H9 (cell line): ENCODE data around the gene FAT2. TPM values are rescaled to one million over a fixed set of nuclear protein-coding genes. Genes with fewer than 3 reads are reported as not detected.

Experiments
- DNase-seq: peaks from one replicate; pipeline ENCODE4 v3.0.0-alpha.2; 2017
- H2AFZ ChIP-seq: one replicate; pipeline ENCODE4 v1.6.1; 2013; ENCODE audit warnings: mild to moderate bottlenecking, low read length, control low read depth, moderate library complexity
- H2AK5ac ChIP-seq: 2 replicates; pipeline ENCODE4 v1.6.1; 2013; ENCODE audit warnings: low read length, control low read depth, mixed read lengths; ENCODE audit not compliant: insufficient read length
- H2BK120ac ChIP-seq: one replicate; pipeline ENCODE4 v1.6.1; 2013; ENCODE audit warnings: low read depth, mild to moderate bottlenecking, low read length, control low read depth, inconsistent platforms; ENCODE audit not compliant: poor library complexity, severe bottlenecking
- H2BK12ac ChIP-seq: 2 replicates; pipeline ENCODE4 v1.6.1; 2013; ENCODE audit warnings: low read length, control low read depth, mixed read lengths, low read depth; ENCODE audit not compliant: insufficient read length
- H2BK15ac ChIP-seq: 2 replicates; pipeline ENCODE4 v1.6.1; 2013; ENCODE audit warnings: low read depth, low read length, control low read depth
- H2BK20ac ChIP-seq: one replicate; pipeline ENCODE4 v1.6.1; 2013; ENCODE audit warnings: low read depth, mild to moderate bottlenecking, low read length, control low read depth, inconsistent platforms; ENCODE audit not compliant: poor library complexity, severe bottlenecking
- H2BK5ac ChIP-seq: 2 replicates; pipeline ENCODE4 v1.6.1; 2013; ENCODE audit warnings: low read length, control low read depth, mixed read lengths; ENCODE audit not compliant: insufficient read length
- H3K14ac ChIP-seq: 2 replicates; pipeline ENCODE4 v1.6.1; 2013; ENCODE audit warnings: low read length, control low read depth; ENCODE audit not compliant: insufficient read depth
- H3K18ac ChIP-seq: 2 replicates; pipeline ENCODE4 v1.6.1; 2013; ENCODE audit warnings: low read depth, mild to moderate bottlenecking, mixed read lengths, low read length, control low read depth; ENCODE audit not compliant: insufficient read length
- H3K23ac ChIP-seq: 2 replicates; pipeline ENCODE4 v1.6.1; 2013; ENCODE audit warnings: low read length, control low read depth, mixed read lengths, low read depth; ENCODE audit not compliant: insufficient read length
- H3K23me2 ChIP-seq: 2 replicates; pipeline ENCODE4 v1.6.1; 2013; ENCODE audit warnings: low read depth, mild to moderate bottlenecking, mixed read lengths, low read length, control low read depth; ENCODE audit not compliant: insufficient read length, poor library complexity, severe bottlenecking
- H3K27ac ChIP-seq: 2 replicates; pipeline ENCODE4 v1.5.1; 2013; ENCODE audit warnings: low read length, control low read depth, mixed read lengths, low read depth; ENCODE audit not compliant: insufficient read length
- H3K27me3 ChIP-seq: 2 replicates; pipeline ENCODE4 v1.6.1; 2013; ENCODE audit warnings: low read length, control low read depth, inconsistent platforms; ENCODE audit not compliant: insufficient read depth
- H3K4ac ChIP-seq: 2 replicates; pipeline ENCODE4 v1.6.1; 2013; ENCODE audit warnings: low read depth, mild to moderate bottlenecking, control low read depth, inconsistent platforms, low read length, moderate library complexity
- H3K4me1 ChIP-seq: 2 replicates; pipeline ENCODE4 v1.6.1; 2013; ENCODE audit warnings: low read length, control low read depth, inconsistent platforms; ENCODE audit not compliant: insufficient read depth
- H3K4me2 ChIP-seq: 2 replicates; pipeline ENCODE4 v1.6.1; 2013; ENCODE audit warnings: low read length, control low read depth, mixed read lengths; ENCODE audit not compliant: insufficient read length, insufficient read depth
- H3K56ac ChIP-seq: 2 replicates; pipeline ENCODE4 v1.6.1; 2013; ENCODE audit warnings: low read depth, mild to moderate bottlenecking, mixed read lengths, low read length, control low read depth; ENCODE audit not compliant: insufficient read length
- H3K79me1 ChIP-seq: 2 replicates; pipeline ENCODE4 v1.6.1; 2013; ENCODE audit warnings: low read depth, mild to moderate bottlenecking, moderate library complexity, low read length, control low read depth, inconsistent platforms; ENCODE audit not compliant: insufficient read depth, poor library complexity, severe bottlenecking
- H3K79me2 ChIP-seq: 2 replicates; pipeline ENCODE4 v1.6.1; 2013; ENCODE audit warnings: low read length, control low read depth, inconsistent platforms; ENCODE audit not compliant: insufficient read depth
- H3K9ac ChIP-seq: 2 replicates; pipeline ENCODE4 v1.6.1; 2013; ENCODE audit warnings: low read length, control low read depth, mixed read lengths; ENCODE audit not compliant: insufficient read length; ENCODE audit errors: extremely low read depth
- H3K9me3 ChIP-seq: one replicate; pipeline ENCODE4 v1.6.1; 2013; ENCODE audit warnings: low read depth, low read length, inconsistent platforms; ENCODE audit not compliant: control insufficient read depth
- H3T11ph ChIP-seq: one replicate; pipeline ENCODE4 v1.6.1; 2013; ENCODE audit warnings: mild to moderate bottlenecking, low read length, control low read depth, inconsistent platforms
- H4K20me1 ChIP-seq: one replicate; pipeline ENCODE4 v1.6.1; 2013; ENCODE audit not compliant: control insufficient read depth, insufficient read length, insufficient read depth
- H4K5ac ChIP-seq: 2 replicates; pipeline ENCODE4 v1.6.1; 2013; ENCODE audit warnings: low read depth, mild to moderate bottlenecking, mixed read lengths, low read length, control low read depth; ENCODE audit not compliant: insufficient read length
- H4K8ac ChIP-seq: replicated peaks from 2 replicates; pipeline ENCODE4 v1.6.1; 2013; ENCODE audit warnings: low read length, control low read depth, mixed read lengths, low read depth; ENCODE audit not compliant: insufficient read length
- H4K91ac ChIP-seq: 2 replicates; pipeline ENCODE4 v1.6.1; 2013; ENCODE audit warnings: low read depth, mild to moderate bottlenecking, moderate library complexity, mixed read lengths, low read length, control low read depth; ENCODE audit not compliant: insufficient read length
- H3K27ac Mint-ChIP-seq, 3 experiments: 2 replicates in 2 of 3; 3 replicates in 1 of 3; pipeline ENCODE4 v1.8.0; 2020 to 2021; ENCODE audit warnings: mixed read lengths in 3 of 3, mild to moderate bottlenecking in 1 of 3, moderate library complexity in 1 of 3
- H3K27me3 Mint-ChIP-seq: 2 replicates; pipeline ENCODE4 v1.8.0; 2021; ENCODE audit warnings: low read depth, mild to moderate bottlenecking, moderate library complexity, mixed read lengths
- H3K36me3 Mint-ChIP-seq, 3 experiments: 2 replicates in 2 of 3; 3 replicates in 1 of 3; pipeline ENCODE4 v1.8.0; 2020 to 2021; ENCODE audit warnings: low read depth in 3 of 3, mixed read lengths in 3 of 3; ENCODE audit not compliant: insufficient read depth in 1 of 3
- H3K4me1 Mint-ChIP-seq, 2 experiments: 2 replicates each; pipeline ENCODE4 v1.8.0; 2020; ENCODE audit warnings: mixed read lengths in 2 of 2
- H3K4me3 Mint-ChIP-seq, 2 experiments: 2 replicates in 1 of 2; 3 replicates in 1 of 2; pipeline ENCODE4 v1.8.0; 2020 to 2021; ENCODE audit warnings: mild to moderate bottlenecking in 2 of 2, mixed read lengths in 2 of 2, moderate library complexity in 1 of 2
- H3K9me3 Mint-ChIP-seq, 2 experiments: 2 replicates in 1 of 2; 3 replicates in 1 of 2; pipeline ENCODE4 v1.8.0; 2020; ENCODE audit warnings: mild to moderate bottlenecking in 2 of 2, mixed read lengths in 2 of 2, moderate library complexity in 1 of 2
- WGBS: extraction: QIAGEN DNeasy Blood & Tissue Kit; methylation state at CpG from one replicate; pipeline ENCODE4 v1.1.7; 2013; ENCODE audit warnings: missing lambda C conversion rate, low lambda C conversion rate, mixed read lengths; ENCODE audit not compliant: insufficient read length; ENCODE audit errors: extremely low coverage; 5-methylcytosine and 5-hydroxymethylcytosine counted together
- total RNA-seq: library from RNA; stranded (reverse); gene quantifications from 2 replicates; pipeline ENCODE4 v1.2.1, GENCODE V29; 2021
- TF ChIP-seq, protein P1 (sequence below): fragments of 200-600 bp; sonication (generic); conservative IDR thresholded peaks from 3 replicates; pipeline ENCODE4 v1.8.0; 2021; ENCODE audit warnings: antibody characterized with exemption, mild to moderate bottlenecking

FAT2 gene
- total RNA-seq, 1 experiment from 2014 or later: 0.15 TPM

DNA sequence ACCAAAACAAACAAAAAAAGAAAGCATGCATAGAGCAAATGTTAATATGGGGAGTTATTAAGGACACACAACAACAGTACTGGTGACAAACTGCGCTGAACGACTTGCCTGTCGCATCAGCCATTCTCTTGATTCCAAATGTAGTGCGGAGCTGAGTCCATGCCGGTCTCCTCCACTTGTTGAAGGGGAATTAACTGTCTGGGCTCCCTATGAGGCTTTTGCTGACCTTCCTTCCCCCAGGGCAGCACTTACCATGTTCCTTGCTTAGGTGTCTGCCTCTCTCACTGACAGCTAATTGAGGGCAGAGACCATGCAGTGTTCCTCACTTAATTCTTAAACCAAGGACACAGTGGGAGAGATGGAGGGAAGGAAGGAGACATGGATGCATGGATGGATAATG is 40.8 kb upstream of the FAT2 start:
- H2BK20ac ChIP-seq: no peak overlapping the region

More for the DNA sequence above, 40.8 kb upstream of the FAT2 start:
- no peak overlapping the region for H2BK12ac ChIP-seq
- H2BK5ac ChIP-seq: no peak overlapping the region
- no peak overlapping the region for H4K8ac ChIP-seq
- H3K9me3 ChIP-seq: no peaks in the 10 kb centered on the region
- no peak overlapping the region for H3T11ph ChIP-seq
- no peak overlapping the region for H3K14ac ChIP-seq
- no peak overlapping the region for H3K4ac ChIP-seq
- no peaks in the 10 kb centered on the region for H4K20me1 ChIP-seq
- no peaks in the 10 kb centered on the region for H3K27me3 ChIP-seq
- no peak overlapping the region for H3K18ac ChIP-seq
- H3K4me2 ChIP-seq: no peak overlapping the region
- no peak overlapping the region for H3K56ac ChIP-seq
- no peak overlapping the region for H3K23ac ChIP-seq
- DNase-seq: no peak
- H4K5ac ChIP-seq: no peak overlapping the region
- Mint-ChIP-seq H3K27ac (no peak overlapping the region), H3K36me3 (no peaks in the 10 kb centered on the region), H3K9me3 (no peaks in the 10 kb centered on the region), H3K4me3 (no peak overlapping the region), H3K4me1 (peaks cover 17 to 23% of the 10 kb centered on the region in 2 experiments), H3K27me3 (peaks cover 19% of the 10 kb centered on the region)
- WGBS: no CpG with 5 or more reads among the region's 5 CpGs
- H3K79me1 ChIP-seq: no peaks in the 10 kb centered on the region
- no peak overlapping the region for H3K27ac ChIP-seq
- no peak overlapping the region for H2BK15ac ChIP-seq
- TF ChIP-seq, protein P1, sequence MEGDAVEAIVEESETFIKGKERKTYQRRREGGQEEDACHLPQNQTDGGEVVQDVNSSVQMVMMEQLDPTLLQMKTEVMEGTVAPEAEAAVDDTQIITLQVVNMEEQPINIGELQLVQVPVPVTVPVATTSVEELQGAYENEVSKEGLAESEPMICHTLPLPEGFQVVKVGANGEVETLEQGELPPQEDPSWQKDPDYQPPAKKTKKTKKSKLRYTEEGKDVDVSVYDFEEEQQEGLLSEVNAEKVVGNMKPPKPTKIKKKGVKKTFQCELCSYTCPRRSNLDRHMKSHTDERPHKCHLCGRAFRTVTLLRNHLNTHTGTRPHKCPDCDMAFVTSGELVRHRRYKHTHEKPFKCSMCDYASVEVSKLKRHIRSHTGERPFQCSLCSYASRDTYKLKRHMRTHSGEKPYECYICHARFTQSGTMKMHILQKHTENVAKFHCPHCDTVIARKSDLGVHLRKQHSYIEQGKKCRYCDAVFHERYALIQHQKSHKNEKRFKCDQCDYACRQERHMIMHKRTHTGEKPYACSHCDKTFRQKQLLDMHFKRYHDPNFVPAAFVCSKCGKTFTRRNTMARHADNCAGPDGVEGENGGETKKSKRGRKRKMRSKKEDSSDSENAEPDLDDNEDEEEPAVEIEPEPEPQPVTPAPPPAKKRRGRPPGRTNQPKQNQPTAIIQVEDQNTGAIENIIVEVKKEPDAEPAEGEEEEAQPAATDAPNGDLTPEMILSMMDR: no peak
- H3K4me1 ChIP-seq: no peaks in the 10 kb centered on the region
- H2BK120ac ChIP-seq: no peak overlapping the region
- H2AK5ac ChIP-seq: no peak overlapping the region
- H2AFZ ChIP-seq: no peak overlapping the region
- H3K79me2 ChIP-seq: no peaks in the 10 kb centered on the region
- H3K23me2 ChIP-seq: no peaks in the 10 kb centered on the region
- H4K91ac ChIP-seq: no peak overlapping the region
- no peak overlapping the region for H3K9ac ChIP-seq
